DND-41 (cell line): ENCODE results near the gene TMEM86A.
A peak's percentile ranks its signal among the peaks of the same experiment; 100 is the strongest.

Source experiments
- ATAC-seq: fragments of 200-7000 bp; cut with Tn5 transposase; 3 replicates; pipeline ENCODE4 v1.9.1; 2021; ENCODE audit warnings: low read depth; ENCODE audit not compliant: insufficient read depth
- DNase-seq: peaks from one replicate; pipeline ENCODE4 v3.0.0-alpha.2; 2020
- H2AFZ ChIP-seq: 2 replicates; pipeline ENCODE4 v1.6.0; 2012; ENCODE audit warnings: low read depth, low read length
- H3K27ac ChIP-seq: 2 replicates; pipeline ENCODE4 v1.5.1; 2012; ENCODE audit warnings: low read length, inconsistent platforms
- H3K27me3 ChIP-seq: fragments of 200-600 bp; sonication (generic); 2 replicates; pipeline ENCODE4 v1.6.0; 2012; ENCODE audit warnings: low read length, mild to moderate bottlenecking, inconsistent platforms; ENCODE audit not compliant: insufficient read depth, poor library complexity
- H3K36me3 ChIP-seq: 2 replicates; pipeline ENCODE4 v1.5.1; 2012; ENCODE audit warnings: low read length, inconsistent platforms; ENCODE audit not compliant: insufficient read depth
- H3K4me1 ChIP-seq: 2 replicates; pipeline ENCODE4 v1.5.1; 2012; ENCODE audit warnings: mild to moderate bottlenecking, low read length; ENCODE audit not compliant: insufficient read depth
- H3K4me2 ChIP-seq: 2 replicates; pipeline ENCODE4 v1.6.0; 2012; ENCODE audit warnings: mild to moderate bottlenecking, moderate library complexity, low read length, inconsistent platforms; ENCODE audit not compliant: insufficient read depth
- H3K4me3 ChIP-seq, 2 experiments: fragments of 200-600 bp in 1 of 2; shearing (Covaris generic) in 1 of 2; 2 replicates each; pipeline ENCODE4 v1.5.1; 2012 to 2016; ENCODE audit warnings: inconsistent platforms in 2 of 2, low read length in 2 of 2, mild to moderate bottlenecking in 2 of 2, low read depth in 1 of 2, moderate library complexity in 1 of 2
- H3K79me2 ChIP-seq: 2 replicates; pipeline ENCODE4 v1.6.0; 2012; ENCODE audit warnings: low read length, inconsistent platforms; ENCODE audit not compliant: insufficient read depth
- H3K9ac ChIP-seq: 2 replicates; pipeline ENCODE4 v1.6.0; 2012; ENCODE audit warnings: low read depth, mild to moderate bottlenecking, inconsistent platforms, low read length, moderate library complexity
- H3K9me3 ChIP-seq: 2 replicates; pipeline ENCODE4 v1.5.1; 2012; ENCODE audit warnings: low read length, moderate library complexity, mild to moderate bottlenecking, inconsistent platforms; ENCODE audit not compliant: insufficient read depth, severe bottlenecking
- H4K20me1 ChIP-seq: 2 replicates; pipeline ENCODE4 v1.6.0; 2012; ENCODE audit warnings: low read length; ENCODE audit not compliant: insufficient read depth
- EZH2 ChIP-seq: IDR thresholded peaks from 3 replicates; pipeline ENCODE4 v1.6.1; 2012; ENCODE audit warnings: borderline replicate concordance, low read depth, mild to moderate bottlenecking, moderate library complexity, low read length, inconsistent platforms; ENCODE audit not compliant: severe bottlenecking
- TF ChIP-seq, protein P1 (sequence below): IDR thresholded peaks from 2 replicates; pipeline ENCODE4 v1.5.1; 2012; ENCODE audit warnings: borderline replicate concordance, low read length, moderate library complexity, mild to moderate bottlenecking; ENCODE audit not compliant: poor library complexity, severe bottlenecking; ENCODE audit errors: extremely low read depth

Gene TMEM86A

DNA sequence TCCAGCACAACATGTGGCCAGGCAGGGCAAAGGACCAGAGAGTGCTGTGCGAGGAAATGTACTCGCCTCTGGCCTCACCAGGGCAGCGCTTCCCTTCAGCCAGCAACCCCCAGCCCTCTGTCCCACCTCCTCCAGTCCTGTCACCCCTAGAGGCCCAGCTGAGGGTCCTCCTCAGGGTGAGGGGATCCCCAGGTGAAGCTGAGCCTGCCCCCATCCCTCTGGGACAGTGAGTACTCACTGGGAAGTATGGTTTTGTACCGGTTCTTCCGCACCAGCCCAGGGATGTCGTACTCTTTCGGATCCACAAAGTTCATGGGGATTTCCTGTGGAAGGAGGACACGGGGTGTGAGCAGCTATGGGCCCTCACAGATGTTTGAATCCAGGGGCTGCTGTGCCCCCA, 39.1 kb downstream of the TMEM86A start:
- Histone ChIP-seq H3K9ac (no peak overlapping the region), H2AFZ (no peak overlapping the region), H3K9me3 (no peaks in the 10 kb centered on the region), H3K4me1 (no peaks in the 10 kb centered on the region), H3K4me2 (no peak overlapping the region), H3K36me3 (no peaks in the 10 kb centered on the region), H3K27ac (no peak overlapping the region), H3K4me3 (no peak overlapping the region), H3K27me3 (no peaks in the 10 kb centered on the region), H4K20me1 (no peaks in the 10 kb centered on the region), H3K79me2 (no peaks in the 10 kb centered on the region)
- no peak for DNase-seq
- no peak for ATAC-seq
- TF ChIP-seq, protein P1, sequence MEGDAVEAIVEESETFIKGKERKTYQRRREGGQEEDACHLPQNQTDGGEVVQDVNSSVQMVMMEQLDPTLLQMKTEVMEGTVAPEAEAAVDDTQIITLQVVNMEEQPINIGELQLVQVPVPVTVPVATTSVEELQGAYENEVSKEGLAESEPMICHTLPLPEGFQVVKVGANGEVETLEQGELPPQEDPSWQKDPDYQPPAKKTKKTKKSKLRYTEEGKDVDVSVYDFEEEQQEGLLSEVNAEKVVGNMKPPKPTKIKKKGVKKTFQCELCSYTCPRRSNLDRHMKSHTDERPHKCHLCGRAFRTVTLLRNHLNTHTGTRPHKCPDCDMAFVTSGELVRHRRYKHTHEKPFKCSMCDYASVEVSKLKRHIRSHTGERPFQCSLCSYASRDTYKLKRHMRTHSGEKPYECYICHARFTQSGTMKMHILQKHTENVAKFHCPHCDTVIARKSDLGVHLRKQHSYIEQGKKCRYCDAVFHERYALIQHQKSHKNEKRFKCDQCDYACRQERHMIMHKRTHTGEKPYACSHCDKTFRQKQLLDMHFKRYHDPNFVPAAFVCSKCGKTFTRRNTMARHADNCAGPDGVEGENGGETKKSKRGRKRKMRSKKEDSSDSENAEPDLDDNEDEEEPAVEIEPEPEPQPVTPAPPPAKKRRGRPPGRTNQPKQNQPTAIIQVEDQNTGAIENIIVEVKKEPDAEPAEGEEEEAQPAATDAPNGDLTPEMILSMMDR: no peak
- no peak for TF ChIP-seq EZH2

DNA sequence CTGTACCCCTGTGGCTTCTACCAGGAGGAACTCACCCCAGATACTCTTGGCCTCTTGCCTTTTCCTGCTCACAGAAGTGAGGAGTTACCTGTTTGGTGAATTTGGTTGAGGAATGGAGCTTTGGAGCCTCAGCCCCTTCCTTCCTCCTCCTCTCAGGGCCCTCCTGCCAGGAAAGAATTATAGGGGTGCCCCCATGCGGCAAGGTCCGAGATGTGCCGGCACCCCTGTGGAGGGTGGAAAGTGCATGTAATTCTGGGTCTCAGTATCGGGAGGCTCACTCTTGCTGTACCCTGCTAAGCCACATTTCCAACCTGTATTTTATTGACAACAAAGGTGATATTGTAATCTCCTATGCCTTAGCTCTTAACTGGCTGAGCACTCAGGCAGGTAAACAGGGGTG, 41.1 kb downstream of the TMEM86A start:
- no peaks in the 10 kb centered on the region for H4K20me1 ChIP-seq
- no peaks in the 10 kb centered on the region for H3K27me3 ChIP-seq

DNA sequence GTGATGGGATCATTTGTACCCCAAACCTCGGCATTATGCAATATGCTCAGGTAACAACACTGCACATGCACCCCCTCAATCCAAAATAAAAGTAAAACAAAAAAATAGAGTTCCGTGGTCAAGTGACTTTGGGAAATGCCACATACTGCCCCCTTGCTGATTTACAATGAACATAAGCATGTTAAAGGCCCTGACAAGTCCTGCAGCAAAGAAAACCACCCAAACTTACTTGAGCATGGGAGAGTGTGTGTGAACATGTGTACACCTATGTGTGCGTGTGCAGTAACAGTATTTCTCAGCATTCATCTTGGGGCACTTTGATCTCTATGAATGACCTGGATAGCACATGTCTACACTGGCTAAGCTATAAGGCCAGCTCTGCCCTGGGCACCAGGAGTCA, 43.2 kb downstream of the TMEM86A start:
- Histone ChIP-seq H3K27ac (no peak overlapping the region), H3K4me3 (no peak overlapping the region), H2AFZ (no peak overlapping the region), H3K9me3 (no peaks in the 10 kb centered on the region), H3K36me3 (no peaks in the 10 kb centered on the region), H3K4me1 (no peaks in the 10 kb centered on the region), H4K20me1 (no peaks in the 10 kb centered on the region), H3K79me2 (no peaks in the 10 kb centered on the region), H3K4me2 (no peak overlapping the region), H3K9ac (no peak overlapping the region), H3K27me3 (no peaks in the 10 kb centered on the region)
- ATAC-seq: no peak
- no peak for DNase-seq
- no peak for TF ChIP-seq EZH2
- TF ChIP-seq, protein P1: peak; percentile 27

More for the DNA sequence above, 41.1 kb downstream of the TMEM86A start:
- Histone ChIP-seq H3K4me2 (no peak overlapping the region), H2AFZ (no peak overlapping the region), H3K9me3 (no peaks in the 10 kb centered on the region), H3K27ac (no peak overlapping the region), H3K4me3 (no peak overlapping the region), H3K4me1 (no peaks in the 10 kb centered on the region), H3K9ac (no peak overlapping the region), H3K36me3 (no peaks in the 10 kb centered on the region), H3K79me2 (no peaks in the 10 kb centered on the region)
- DNase-seq (no peak), ATAC-seq (no peak)
- TF ChIP-seq EZH2: no peak
- TF ChIP-seq, protein P1: no peak

DNA sequence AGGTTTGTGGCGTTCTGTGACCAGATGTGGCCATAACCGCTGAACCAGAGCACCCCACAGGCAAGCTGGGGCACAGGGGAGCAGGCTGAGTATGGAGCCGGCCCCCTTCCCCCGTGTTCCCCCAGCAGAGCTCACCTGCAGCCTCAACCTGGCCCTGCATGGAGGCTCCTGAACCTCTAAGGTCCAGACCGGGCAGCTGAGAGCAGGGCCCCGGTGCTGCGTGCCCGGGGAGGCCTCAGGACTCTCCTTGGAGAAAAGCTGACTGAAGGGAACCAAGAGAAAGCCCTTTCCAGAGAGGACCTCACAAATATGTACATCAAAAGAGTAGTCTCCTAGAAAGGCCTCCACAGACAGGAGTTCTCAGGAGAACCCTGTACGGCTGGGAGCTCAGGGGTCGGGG, 44.8 kb downstream of the TMEM86A start:
- no peak for ATAC-seq
- no peaks in the 10 kb centered on the region for H3K27me3 ChIP-seq
- H3K4me1 ChIP-seq: no peaks in the 10 kb centered on the region
- no peaks in the 10 kb centered on the region for H3K9me3 ChIP-seq
- H3K79me2 ChIP-seq: no peaks in the 10 kb centered on the region
- H2AFZ ChIP-seq: no peak overlapping the region
- H3K27ac ChIP-seq: no peak overlapping the region
- no peaks in the 10 kb centered on the region for H4K20me1 ChIP-seq
- TF ChIP-seq, protein P1: no peak
- TF ChIP-seq EZH2: no peak
- no peak overlapping the region for H3K4me2 ChIP-seq
- no peaks in the 10 kb centered on the region for H3K36me3 ChIP-seq
- no peak for DNase-seq
- H3K9ac ChIP-seq: no peak overlapping the region
- H3K4me3 ChIP-seq: no peak overlapping the region
